Ishikawa (cell line): Measurements from ENCODE around the gene PCSK2.

Experiments used
- CEBPB ChIP-seq: IDR thresholded peaks from 2 replicates; pipeline ENCODE4 v1.6.1; 2012
- CREB1 ChIP-seq: IDR thresholded peaks from 2 replicates; pipeline ENCODE4 v1.6.1; 2012; ENCODE audit warnings: low read depth
- EGR1 ChIP-seq: IDR thresholded peaks from 2 replicates; pipeline ENCODE4 v1.6.1; 2012
- EP300 ChIP-seq: IDR thresholded peaks from 2 replicates; pipeline ENCODE4 v1.6.1; 2012; ENCODE audit warnings: borderline replicate concordance
- FOXM1 ChIP-seq: IDR thresholded peaks from 2 replicates; pipeline ENCODE4 v1.6.1; 2012; ENCODE audit warnings: low read depth, borderline replicate concordance
- MAX ChIP-seq: IDR thresholded peaks from 2 replicates; pipeline ENCODE4 v1.6.1; 2012
- NFIC ChIP-seq: IDR thresholded peaks from 2 replicates; pipeline ENCODE4 v1.6.1; 2012
- RAD21 ChIP-seq: IDR thresholded peaks from 2 replicates; pipeline ENCODE4 v1.6.1; 2012; ENCODE audit warnings: low read depth
- REST ChIP-seq: IDR thresholded peaks from 2 replicates; pipeline ENCODE4 v1.6.1; 2012; ENCODE audit warnings: low read depth, mild to moderate bottlenecking
- TAF1 ChIP-seq: IDR thresholded peaks from 2 replicates; pipeline ENCODE4 v1.6.1; 2012; ENCODE audit warnings: low read depth, mild to moderate bottlenecking
- TCF12 ChIP-seq: IDR thresholded peaks from 2 replicates; pipeline ENCODE4 v1.6.1; 2012; ENCODE audit warnings: low read depth
- TEAD4 ChIP-seq: IDR thresholded peaks from 2 replicates; pipeline ENCODE4 v1.6.1; 2012
- USF1 ChIP-seq: IDR thresholded peaks from 2 replicates; pipeline ENCODE4 v1.6.1; 2012
- YY1 ChIP-seq: IDR thresholded peaks from 2 replicates; pipeline ENCODE4 v1.6.1; 2012; ENCODE audit warnings: low read depth
- ZBTB7A ChIP-seq: IDR thresholded peaks from 2 replicates; pipeline ENCODE4 v1.6.1; 2012; ENCODE audit warnings: low read depth

The PCSK2 gene

GRCh38 chr20:17448071-17448470 is 221.2 kb downstream of the PCSK2 start:
- TF ChIP-seq TAF1 (no peak), CEBPB (no peak), NFIC (no peak), REST (no peak), EP300 (no peak), MAX (no peak), RAD21 (no peak), YY1 (no peak)

GRCh38 chr20:17449031-17449430 is 222.2 kb downstream of the PCSK2 start:
- TF ChIP-seq EP300 (no peak), USF1 (no peak), TAF1 (no peak), TEAD4 (no peak), TCF12 (no peak), RAD21 (no peak), ZBTB7A (no peak), CEBPB (no peak), MAX (no peak), REST (no peak), CREB1 (no peak), YY1 (no peak), FOXM1 (no peak), NFIC (no peak)

GRCh38 chr20:17452441-17452840 is 225.6 kb downstream of the PCSK2 start:
- no peak for TF ChIP-seq YY1
- TF ChIP-seq ZBTB7A, result no peak
- TF ChIP-seq MAX, result no peak
- TF ChIP-seq CEBPB, result no peak
- no peak for TF ChIP-seq FOXM1
- TF ChIP-seq TCF12, result no peak
- TF ChIP-seq EGR1, result no peak
- no peak for TF ChIP-seq USF1

- TF ChIP-seq CEBPB (no peak), ZBTB7A (no peak), REST (no peak), TCF12 (no peak), RAD21 (no peak), EGR1 (no peak), MAX (no peak), NFIC (no peak), FOXM1 (no peak), YY1 (no peak), TEAD4 (no peak), EP300 (no peak), USF1 (no peak), TAF1 (no peak)
Measured at GRCh38 chr20:17453592-17453991, 226.8 kb downstream of the PCSK2 start.
